Measurements from ENCODE around the gene PIGQ. TPM values are rescaled to one million over a fixed set of nuclear protein-coding genes. Genes with fewer than 3 reads are reported as not detected.

Gene PIGQ
- total RNA-seq, 1 experiment from 2014 or later: 58.0 TPM

- H3K27me3 ChIP-seq (ENCODE audit: insufficient read depth, low read length): no peaks in the 10 kb centered on the region
- H3K9me3 Mint-ChIP-seq: no peaks in the 10 kb centered on the region
Measured at GRCh38 chr16:540645-541340, 29.0 kb upstream of the PIGQ start.

More at GRCh38 chr16:540645-541340, 29.0 kb upstream of the PIGQ start:
- Histone ChIP-seq H3K23ac (ENCODE audit: insufficient read length, low read depth, low read length) (no peak overlapping the region), H2BK15ac (ENCODE audit: low read depth, low read length) (no peak overlapping the region), H3K56ac (ENCODE audit: insufficient read length, low read depth, low read length) (no peak overlapping the region), H4K20me1 (ENCODE audit: control insufficient read depth, insufficient read depth, insufficient read length) (no peaks in the 10 kb centered on the region), H3K27ac (ENCODE audit: insufficient read length, low read depth, low read length) (no peak overlapping the region), H3K4me2 (ENCODE audit: insufficient read depth, insufficient read length, low read length) (no peak overlapping the region), H3K14ac (ENCODE audit: insufficient read depth, low read length) (no peak overlapping the region; the same call in 1 of the 2 replicates), H2BK120ac (ENCODE audit: low read depth, low read length, poor library complexity, severe bottlenecking) (no peak overlapping the region), H4K91ac (ENCODE audit: insufficient read length, low read depth, low read length) (no peak overlapping the region), H2AFZ (ENCODE audit: low read length) (no peak overlapping the region), H3K18ac (ENCODE audit: insufficient read length, low read depth, low read length) (no peak overlapping the region), H2AK5ac (ENCODE audit: insufficient read length, low read length) (no peak overlapping the region), H3K23me2 (ENCODE audit: insufficient read length, low read depth, low read length, poor library complexity, severe bottlenecking) (no peaks in the 10 kb centered on the region), H2BK12ac (ENCODE audit: insufficient read length, low read depth, low read length) (no peak overlapping the region), H3K4ac (ENCODE audit: low read depth, low read length) (no peak overlapping the region), H3K9me3 (ENCODE audit: control insufficient read depth, low read depth, low read length) (no peaks in the 10 kb centered on the region), H4K8ac (replicated peaks; ENCODE audit: insufficient read length, low read depth, low read length) (no peak overlapping the region), H3K9ac (ENCODE audit: extremely low read depth, insufficient read length, low read length) (no peak overlapping the region), H3T11ph (ENCODE audit: low read length) (no peak overlapping the region), H3K4me1 (ENCODE audit: insufficient read depth, low read length) (no peaks in the 10 kb centered on the region), H2BK20ac (ENCODE audit: low read depth, low read length, poor library complexity, severe bottlenecking) (no peak overlapping the region), H2BK5ac (ENCODE audit: insufficient read length, low read length) (no peak overlapping the region), H3K79me1 (ENCODE audit: insufficient read depth, low read depth, low read length, poor library complexity, severe bottlenecking) (peaks cover 4% of the 10 kb centered on the region), H3K79me2 (ENCODE audit: insufficient read depth, low read length) (no peaks in the 10 kb centered on the region; the same call in 1 of the 2 replicates), H4K5ac (ENCODE audit: insufficient read length, low read depth, low read length) (no peak overlapping the region)
- H3K4me1 Mint-ChIP-seq: no peaks in the 10 kb centered on the region
- H3K27ac Mint-ChIP-seq: no peak overlapping the region
- TF ChIP-seq CTCF (conservative IDR thresholded peaks at IDR 0.05): no peak
- H3K36me3 Mint-ChIP-seq (ENCODE audit: insufficient read depth in 1 of 3, low read depth in 3 of 3): peaks cover 3 to 15% (median 6%) of the 10 kb centered on the region in 3 experiments; a peak in 6 of 7 replicates
- no peaks in the 10 kb centered on the region for H3K27me3 Mint-ChIP-seq (ENCODE audit: low read depth)
- no peak for DNase-seq
- WGBS (ENCODE audit: extremely low coverage, insufficient read length, low lambda C conversion rate): no CpG with 5 or more reads among the region's 29 CpGs
- no peak overlapping the region for H3K4me3 Mint-ChIP-seq
